PC-3 (cell line): ENCODE data around the gene OR10G3. TPM values are rescaled to one million over a fixed set of nuclear protein-coding genes. Genes with fewer than 3 reads are reported as not detected.

Experiments
- ATAC-seq: fragments of 200-7000 bp; cut with Tn5 transposase; 2 replicates; pipeline ENCODE4 v1.9.1; 2020; ENCODE audit warnings: mild to moderate bottlenecking, moderate library complexity
- BruUV-seq: library from RNA; stranded (reverse); fragments of 400-500 nt; replicated peaks from 2 replicates; lab custom pipeline; 2021; lab: Mats Ljungman, UMichigan
- CTCF ChIA-PET: fragments of 300-600 bp; sonication (Branson Sonifier 250); formaldehyde crosslinking; loops from one replicate; lab custom pipeline; 2022; ENCODE audit warnings: antibody characterized with exemption; lab: Charles Lee
- POLR2A ChIA-PET: fragments of 300-600 bp; sonication (Branson Sonifier 250); formaldehyde crosslinking; loops from one replicate; lab custom pipeline; 2022; ENCODE audit warnings: antibody characterized with exemption; ENCODE audit not compliant: unreplicated experiment; lab: Charles Lee
- DNase-seq: peaks from one replicate; pipeline ENCODE4 v3.0.0-alpha.2; 2015
- H2AFZ ChIP-seq: fragments of 300-600 bp; sonication (generic); 2 replicates; pipeline ENCODE4 v1.6.0; 2016; ENCODE audit warnings: antibody characterized with exemption, low read length
- H3F3A ChIP-seq: fragments of 300-600 bp; sonication (generic); one replicate; pipeline ENCODE4 v1.6.0; 2017; ENCODE audit warnings: antibody characterized with exemption, low read length, control low read depth, mild to moderate bottlenecking; ENCODE audit not compliant: unreplicated experiment
- H3K27ac ChIP-seq: fragments of 300-600 bp; sonication (generic); 2 replicates; pipeline ENCODE4 v1.5.1; 2016; ENCODE audit warnings: mild to moderate bottlenecking, low read length
- H3K27me3 ChIP-seq: fragments of 300-600 bp; sonication (generic); 2 replicates; pipeline ENCODE4 v1.6.1; 2016; ENCODE audit warnings: low read length, mixed read lengths
- H3K36me3 ChIP-seq: fragments of 300-600 bp; sonication (generic); 2 replicates; pipeline ENCODE4 v1.6.1; 2016; ENCODE audit warnings: low read depth, mixed run types, low read length, mixed read lengths
- H3K4me1 ChIP-seq: fragments of 300-600 bp; sonication (generic); 2 replicates; pipeline ENCODE4 v1.5.1; 2016; ENCODE audit warnings: low read length; ENCODE audit not compliant: insufficient read depth
- H3K4me2 ChIP-seq: fragments of 300-600 bp; sonication (generic); 2 replicates; pipeline ENCODE4 v1.6.0; 2016; ENCODE audit warnings: low read length
- H3K4me3 ChIP-seq: fragments of 300-600 bp; sonication (generic); 2 replicates; pipeline ENCODE4 v1.5.1; 2016; ENCODE audit warnings: mild to moderate bottlenecking, low read length, mixed read lengths
- H3K79me2 ChIP-seq: fragments of 300-600 bp; sonication (generic); 2 replicates; pipeline ENCODE4 v1.6.1; 2017; ENCODE audit warnings: low read length, mixed read lengths
- H3K9ac ChIP-seq: fragments of 300-600 bp; sonication (generic); 2 replicates; pipeline ENCODE4 v1.6.0; 2016; ENCODE audit warnings: mild to moderate bottlenecking, low read length
- H3K9me2 ChIP-seq: fragments of 300-600 bp; sonication (generic); replicated peaks from 2 replicates; pipeline ENCODE4 v1.6.1; 2016; ENCODE audit warnings: mixed run types, low read length, mixed read lengths
- H3K9me3 ChIP-seq: fragments of 300-600 bp; sonication (generic); 2 replicates; pipeline ENCODE4 v1.6.1; 2016; ENCODE audit warnings: low read length, mixed read lengths
- H4K20me1 ChIP-seq: fragments of 300-600 bp; sonication (generic); 2 replicates; pipeline ENCODE4 v1.6.1; 2016; ENCODE audit warnings: low read length, mixed read lengths
- CTCF ChIP-seq: fragments of 300-600 bp; sonication (generic); conservative IDR thresholded peaks from 2 replicates; pipeline ENCODE4 v1.5.1; 2017; ENCODE audit warnings: antibody characterized with exemption, low read depth, mild to moderate bottlenecking, low read length
- EZH2 ChIP-seq: fragments of 300-600 bp; sonication (generic); IDR thresholded peaks from one replicate; pipeline ENCODE4 v1.6.1; 2017; ENCODE audit warnings: antibody characterized with exemption, mild to moderate bottlenecking, low read length; ENCODE audit not compliant: unreplicated experiment
- EZH2phosphoT487 ChIP-seq: fragments of 300-600 bp; sonication (generic); IDR thresholded peaks from 2 replicates; pipeline ENCODE4 v1.6.1; 2018; ENCODE audit warnings: mild to moderate bottlenecking, antibody characterized with exemption, low read length, borderline replicate concordance
- intact Hi-C: fragments of 100-400 bp; cut with micrococcal nuclease; formaldehyde crosslinking; loops from 2 replicates; pipeline ENCODE4 v1.9.0; 2023
- total RNA-seq: library from RNA; depleted of rRNA; stranded (reverse); fragments of >200 nt; gene quantifications from 2 replicates; pipeline ENCODE4 v1.2.3, GENCODE V29; 2014; rRNA removed

Gene OR10G3
- total RNA-seq, 1 experiment from 2014 or later = not detected

- TF ChIP-seq EZH2 (no peak), CTCF (no peak), EZH2phosphoT487 (no peak)
- no peak overlapping the region for H3K4me3 ChIP-seq
- CTCF ChIA-PET = no interaction called here
- H3K36me3 ChIP-seq = no peaks in the 10 kb centered on the region
- no peak overlapping the region for H2AFZ ChIP-seq
- no peaks in the 10 kb centered on the region for H3F3A ChIP-seq
- no peak for ATAC-seq
- no peaks in the 10 kb centered on the region for H3K9me2 ChIP-seq
- intact Hi-C loops = no loop called here
- no peaks in the 10 kb centered on the region for H4K20me1 ChIP-seq
- peak; percentile 48 for DNase-seq
- H3K27me3 ChIP-seq = no peaks in the 10 kb centered on the region
- no TSS peak for BruUV-seq
- H3K4me1 ChIP-seq = no peaks in the 10 kb centered on the region; the same call in 1 of the 2 replicates
- no peak overlapping the region for H3K27ac ChIP-seq
- no peak overlapping the region for H3K4me2 ChIP-seq
- POLR2A ChIA-PET = interaction anchor here (0.6 kb wide), 1 partner anchor 157 kb away, joined by 9 read pairs; no protein-coding TSS in a partner anchor
- H3K9ac ChIP-seq = no peak overlapping the region
- no peaks in the 10 kb centered on the region for H3K9me3 ChIP-seq
- no peaks in the 10 kb centered on the region for H3K79me2 ChIP-seq
Measured at GRCh38 chr14:21521501-21521900, 58.4 kb downstream of the OR10G3 start.

GRCh38 chr14:21520767-21521166 is 59.1 kb downstream of the OR10G3 start:
- intact Hi-C loops = no loop called here
- Histone ChIP-seq H3K79me2 (no peaks in the 10 kb centered on the region), H3K9ac (no peak overlapping the region), H3K27ac (no peak overlapping the region), H3K27me3 (no peaks in the 10 kb centered on the region), H3K9me3 (no peaks in the 10 kb centered on the region), H3K4me2 (no peak overlapping the region), H3F3A (no peaks in the 10 kb centered on the region), H3K9me2 (no peaks in the 10 kb centered on the region), H3K36me3 (no peaks in the 10 kb centered on the region), H4K20me1 (no peaks in the 10 kb centered on the region), H2AFZ (no peak overlapping the region), H3K4me1 (no peaks in the 10 kb centered on the region; the same call in 1 of the 2 replicates), H3K4me3 (no peak overlapping the region)
- no TSS peak for BruUV-seq
- ChIA-PET POLR2A (interaction anchor here (0.6 kb wide), 1 partner anchor 157 kb away, joined by 9 read pairs; no protein-coding TSS in a partner anchor), CTCF (no interaction called here)
- DNase-seq (no peak), ATAC-seq (no peak)
- TF ChIP-seq CTCF = no peak
- TF ChIP-seq EZH2 = no peak
- no peak for TF ChIP-seq EZH2phosphoT487

GRCh38 chr14:21518725-21519124 is 61.2 kb downstream of the OR10G3 start:
- POLR2A ChIA-PET = no interaction called here
- Histone ChIP-seq H2AFZ (no peak overlapping the region), H4K20me1 (no peaks in the 10 kb centered on the region), H3K27me3 (no peaks in the 10 kb centered on the region), H3K27ac (no peak overlapping the region), H3K4me3 (no peak overlapping the region), H3K36me3 (no peaks in the 10 kb centered on the region), H3K9me3 (no peaks in the 10 kb centered on the region), H3K79me2 (no peaks in the 10 kb centered on the region), H3F3A (no peaks in the 10 kb centered on the region), H3K4me1 (no peaks in the 10 kb centered on the region), H3K9ac (no peak overlapping the region), H3K4me2 (no peak overlapping the region), H3K9me2 (no peaks in the 10 kb centered on the region)
- BruUV-seq = no TSS peak
- TF ChIP-seq CTCF = no peak
- TF ChIP-seq EZH2 = no peak
- TF ChIP-seq EZH2phosphoT487 = no peak
- CTCF ChIA-PET = no interaction called here
- intact Hi-C loops = no loop called here
- no peak for DNase-seq
- ATAC-seq = no peak

Other genes starting within 250 kb of the OR10G3 start
- gene SUPT16H, start 196.1 kb downstream of the OR10G3 start, total RNA-seq = 92.6 and 102 TPM in 2 replicates
- 57.4 and 81.0 TPM in 2 replicates for gene CHD8, start 124.0 kb downstream of the OR10G3 start, total RNA-seq
- 11.7 and 26.8 TPM in 2 replicates for gene RAB2B, start 103.1 kb downstream of the OR10G3 start, total RNA-seq
- 26.7 and 38.5 TPM in 2 replicates for gene TOX4, start 102.9 kb downstream of the OR10G3 start, total RNA-seq
- gene METTL3, start 68.7 kb downstream of the OR10G3 start, total RNA-seq = 47.6 and 57.1 TPM in 2 replicates
- gene SALL2, start 53.7 kb downstream of the OR10G3 start, total RNA-seq = 4.1 and 6.0 TPM in 2 replicates
- not detected in 2 replicates for gene OR10G2, start 54.9 kb upstream of the OR10G3 start, total RNA-seq
- not detected in 2 replicates for gene OR4E2, start 73.8 kb upstream of the OR10G3 start, total RNA-seq
- gene OR4E1, start 93.7 kb upstream of the OR10G3 start, total RNA-seq = not detected in 2 replicates